ENCODE measurements around the gene WWOX.

The WWOX gene

DNA sequence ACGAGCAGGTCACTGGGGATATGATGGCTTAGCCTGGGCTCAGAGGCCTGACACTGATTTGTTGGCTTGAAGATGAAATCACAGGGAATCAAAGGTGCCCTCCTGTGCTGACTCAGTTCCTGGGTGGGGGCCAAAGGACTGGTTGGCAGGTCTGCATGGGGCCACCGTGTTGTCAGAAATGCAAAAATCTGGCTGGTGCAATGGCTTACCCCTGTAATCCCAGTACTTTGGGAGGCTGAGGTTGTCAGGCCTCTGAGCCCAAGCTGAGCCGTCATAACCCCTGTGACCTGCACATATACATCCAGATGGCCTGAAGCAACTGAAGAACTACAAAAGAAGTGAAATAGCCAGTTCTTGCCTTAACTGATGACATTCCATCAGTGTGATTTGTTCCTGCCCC lies 314.2 kb downstream of the WWOX start:
- no peak for DNase-seq (ENCODE audit: low read depth, low spot score)
- TF ChIP-seq SUZ12 (IDR thresholded peaks at IDR 0.05; ENCODE audit: extremely low read depth, insufficient read depth, insufficient read length) (no peak), ZNF274 (IDR thresholded peaks at IDR 0.05; ENCODE audit: low read depth, low read length) (no peak), YY1 (IDR thresholded peaks at IDR 0.05; ENCODE audit: insufficient read depth, insufficient read length) (no peak)
- no peak overlapping the region for H3K4me3 ChIP-seq (ENCODE audit: insufficient read length, low read depth)

DNA sequence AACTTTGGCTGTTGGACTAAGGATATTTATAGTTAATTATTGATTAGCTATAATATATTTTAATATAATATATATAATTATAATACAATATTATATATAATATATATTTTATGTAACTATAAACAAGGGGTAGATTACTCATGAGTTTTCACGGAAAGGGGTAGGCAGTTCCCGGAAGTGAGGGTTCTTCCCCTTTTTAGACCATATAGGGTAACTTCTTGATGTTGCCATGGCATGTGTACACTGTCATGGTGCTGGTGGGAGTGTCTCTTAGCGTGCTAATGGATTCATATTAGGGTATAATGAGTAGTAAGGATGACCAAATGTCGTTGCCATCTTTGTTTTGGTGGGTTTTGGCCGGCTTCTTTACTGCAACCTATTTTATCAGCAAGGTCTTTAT lies 315.6 kb downstream of the WWOX start:
- no peak for DNase-seq (ENCODE audit: low read depth, low spot score)
- TF ChIP-seq YY1 (IDR thresholded peaks at IDR 0.05; ENCODE audit: insufficient read depth, insufficient read length) (no peak), SUZ12 (IDR thresholded peaks at IDR 0.05; ENCODE audit: extremely low read depth, insufficient read depth, insufficient read length) (no peak), ZNF274 (IDR thresholded peaks at IDR 0.05; ENCODE audit: low read depth, low read length) (no peak)
- Histone ChIP-seq H3K9ac (ENCODE audit: insufficient read length, low read depth) (no peak overlapping the region), H3K9me3 (ENCODE audit: insufficient read depth, low read length) (peaks cover 28% of the 10 kb centered on the region; the same call in 1 of the 2 replicates), H3K4me3 (ENCODE audit: insufficient read length, low read depth) (no peak overlapping the region), H3K36me3 (ENCODE audit: insufficient read depth, insufficient read length, low read length) (no peaks in the 10 kb centered on the region), H3K4me1 (ENCODE audit: insufficient read depth, insufficient read length) (no peaks in the 10 kb centered on the region), H3K27me3 (ENCODE audit: insufficient read depth, insufficient read length) (no peaks in the 10 kb centered on the region)

More for the DNA sequence above, 314.2 kb downstream of the WWOX start:
- Histone ChIP-seq H3K36me3 (ENCODE audit: insufficient read depth, insufficient read length, low read length) (no peaks in the 10 kb centered on the region), H3K9ac (ENCODE audit: insufficient read length, low read depth) (no peak overlapping the region), H3K4me1 (ENCODE audit: insufficient read depth, insufficient read length) (no peaks in the 10 kb centered on the region), H3K27me3 (ENCODE audit: insufficient read depth, insufficient read length) (no peaks in the 10 kb centered on the region), H3K9me3 (ENCODE audit: insufficient read depth, low read length) (peaks cover 35% of the 10 kb centered on the region; the same call in 1 of the 2 replicates)

GRCh38 chr16:78415669-78416068 lies 316.2 kb downstream of the WWOX start:
- Histone ChIP-seq H3K4me1 (ENCODE audit: insufficient read depth, insufficient read length) (no peaks in the 10 kb centered on the region), H3K9ac (ENCODE audit: insufficient read length, low read depth) (no peak overlapping the region), H3K27me3 (ENCODE audit: insufficient read depth, insufficient read length) (no peaks in the 10 kb centered on the region), H3K36me3 (ENCODE audit: insufficient read depth, insufficient read length, low read length) (no peaks in the 10 kb centered on the region), H3K4me3 (ENCODE audit: insufficient read length, low read depth) (no peak overlapping the region), H3K9me3 (ENCODE audit: insufficient read depth, low read length) (peaks cover 21% of the 10 kb centered on the region; the same call in 1 of the 2 replicates)
- DNase-seq (ENCODE audit: low read depth, low spot score) = peak; percentile 8
- TF ChIP-seq YY1 (IDR thresholded peaks at IDR 0.05; ENCODE audit: insufficient read depth, insufficient read length) = no peak
- TF ChIP-seq SUZ12 (IDR thresholded peaks at IDR 0.05; ENCODE audit: extremely low read depth, insufficient read depth, insufficient read length) = no peak
- no peak for TF ChIP-seq ZNF274 (IDR thresholded peaks at IDR 0.05; ENCODE audit: low read depth, low read length)

GRCh38 chr16:78416400-78416799 lies 316.9 kb downstream of the WWOX start:
- no peaks in the 10 kb centered on the region for H3K4me1 ChIP-seq (ENCODE audit: insufficient read depth, insufficient read length)
- no peak for DNase-seq (ENCODE audit: low read depth, low spot score)
- TF ChIP-seq SUZ12 (IDR thresholded peaks at IDR 0.05; ENCODE audit: extremely low read depth, insufficient read depth, insufficient read length) (no peak), ZNF274 (IDR thresholded peaks at IDR 0.05; ENCODE audit: low read depth, low read length) (no peak), YY1 (IDR thresholded peaks at IDR 0.05; ENCODE audit: insufficient read depth, insufficient read length) (no peak)
- no peak overlapping the region for H3K4me3 ChIP-seq (ENCODE audit: insufficient read length, low read depth)
- no peak overlapping the region for H3K9ac ChIP-seq (ENCODE audit: insufficient read length, low read depth)
- no peaks in the 10 kb centered on the region for H3K27me3 ChIP-seq (ENCODE audit: insufficient read depth, insufficient read length)
- peaks cover 20% of the 10 kb centered on the region; the same call in 1 of the 2 replicates for H3K9me3 ChIP-seq (ENCODE audit: insufficient read depth, low read length)
- H3K36me3 ChIP-seq (ENCODE audit: insufficient read depth, insufficient read length, low read length) = no peaks in the 10 kb centered on the region

DNA sequence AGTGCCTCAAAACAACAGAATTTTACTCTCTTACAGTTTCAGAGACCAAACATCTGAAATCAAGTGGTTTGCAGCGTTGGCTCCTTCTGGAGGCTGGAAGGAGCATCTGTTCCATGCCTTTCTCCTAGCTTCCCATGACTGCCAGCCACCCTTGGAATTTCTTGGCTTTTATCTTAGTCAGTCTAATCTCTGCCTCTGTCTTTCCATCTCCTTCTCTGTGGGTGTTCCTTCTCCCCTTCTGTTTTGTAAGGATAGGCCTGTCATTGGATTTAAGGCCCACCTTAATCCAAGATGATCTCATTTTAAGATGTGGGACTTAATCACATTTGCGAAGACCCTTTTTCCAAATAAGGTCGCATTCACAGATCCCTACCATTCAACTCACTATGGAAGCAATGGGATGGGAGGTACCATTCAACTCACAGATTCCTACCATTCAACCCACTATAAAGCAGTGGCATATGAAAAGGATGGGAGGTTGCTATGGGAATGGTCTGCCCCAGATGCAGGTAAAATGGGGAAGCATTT lies 321.8 kb downstream of the WWOX start:
- Histone ChIP-seq H3K9ac (ENCODE audit: insufficient read length, low read depth) (no peak overlapping the region), H3K36me3 (ENCODE audit: insufficient read depth, insufficient read length, low read length) (no peaks in the 10 kb centered on the region), H3K27me3 (ENCODE audit: insufficient read depth, insufficient read length) (no peaks in the 10 kb centered on the region), H3K4me1 (ENCODE audit: insufficient read depth, insufficient read length) (no peaks in the 10 kb centered on the region), H3K9me3 (ENCODE audit: insufficient read depth, low read length) (no peaks in the 10 kb centered on the region), H3K4me3 (ENCODE audit: insufficient read length, low read depth) (no peak overlapping the region)
- peak; percentile 70 for DNase-seq (ENCODE audit: low read depth, low spot score)
- TF ChIP-seq SUZ12 (IDR thresholded peaks at IDR 0.05; ENCODE audit: extremely low read depth, insufficient read depth, insufficient read length) = no peak
- TF ChIP-seq ZNF274 (IDR thresholded peaks at IDR 0.05; ENCODE audit: low read depth, low read length) = no peak
- no peak for TF ChIP-seq YY1 (IDR thresholded peaks at IDR 0.05; ENCODE audit: insufficient read depth, insufficient read length)

DNA sequence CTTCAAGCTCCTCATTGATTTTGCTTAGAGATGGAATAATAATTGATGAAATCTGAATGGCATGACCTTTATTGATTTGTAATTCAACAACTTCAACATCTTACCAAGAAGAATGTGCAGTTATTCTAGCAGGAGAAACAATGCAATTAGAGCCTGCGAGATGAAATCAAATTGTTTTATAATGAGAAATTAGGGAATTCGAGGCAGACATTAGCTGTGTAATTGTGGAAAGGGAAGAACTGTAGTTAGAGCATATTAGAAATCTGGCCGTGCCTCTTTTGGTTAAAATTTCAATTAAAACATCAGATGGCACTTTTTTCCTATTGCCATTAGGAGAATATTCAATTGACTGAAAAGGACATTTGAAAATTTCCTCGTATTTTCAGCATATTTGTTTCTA lies 325.8 kb downstream of the WWOX start:
- no peaks in the 10 kb centered on the region for H3K9me3 ChIP-seq (ENCODE audit: insufficient read depth, low read length)
- H3K4me3 ChIP-seq (ENCODE audit: insufficient read length, low read depth) = no peak overlapping the region
- H3K36me3 ChIP-seq (ENCODE audit: insufficient read depth, insufficient read length, low read length) = no peaks in the 10 kb centered on the region
- no peaks in the 10 kb centered on the region for H3K27me3 ChIP-seq (ENCODE audit: insufficient read depth, insufficient read length)
- no peaks in the 10 kb centered on the region for H3K4me1 ChIP-seq (ENCODE audit: insufficient read depth, insufficient read length)
- H3K9ac ChIP-seq (ENCODE audit: insufficient read length, low read depth) = no peak overlapping the region
- no peak for TF ChIP-seq ZNF274 (IDR thresholded peaks at IDR 0.05; ENCODE audit: low read depth, low read length)
- TF ChIP-seq YY1 (IDR thresholded peaks at IDR 0.05; ENCODE audit: insufficient read depth, insufficient read length) = no peak
- TF ChIP-seq SUZ12 (IDR thresholded peaks at IDR 0.05; ENCODE audit: extremely low read depth, insufficient read depth, insufficient read length) = no peak
- DNase-seq (ENCODE audit: low read depth, low spot score) = no peak

DNA sequence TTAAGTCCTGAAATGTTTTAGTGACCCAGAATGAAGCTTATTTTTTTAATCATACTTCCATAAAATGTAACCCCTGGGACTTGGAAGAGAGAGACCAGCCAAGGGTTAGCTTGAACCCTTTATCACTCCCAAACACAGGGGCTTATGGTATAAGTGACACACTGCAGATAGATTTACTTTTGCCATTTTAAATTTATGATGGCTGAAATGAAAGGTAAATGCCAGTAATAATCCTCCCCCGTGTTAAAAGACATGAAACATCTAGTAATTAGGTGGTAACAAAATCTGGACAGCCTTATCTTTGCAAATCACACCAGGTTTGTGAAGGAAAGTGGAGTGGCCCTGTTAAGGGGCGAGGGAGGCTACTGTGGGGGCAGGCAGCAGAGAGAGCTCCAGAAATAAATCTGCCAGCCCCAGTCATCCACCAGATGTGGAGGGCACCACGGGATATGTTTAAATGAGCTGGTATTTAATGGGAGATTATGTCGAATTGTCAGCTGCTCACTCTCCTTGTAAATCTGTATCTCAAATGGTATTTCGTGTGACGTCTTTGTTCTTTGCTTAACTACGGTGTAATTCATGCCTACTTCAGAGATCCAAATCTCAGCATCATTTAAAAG lies 326.5 kb downstream of the WWOX start:
- no peak for TF ChIP-seq SUZ12 (IDR thresholded peaks at IDR 0.05; ENCODE audit: extremely low read depth, insufficient read depth, insufficient read length)
- no peak for TF ChIP-seq ZNF274 (IDR thresholded peaks at IDR 0.05; ENCODE audit: low read depth, low read length)
- no peak overlapping the region for H3K9ac ChIP-seq (ENCODE audit: insufficient read length, low read depth)
- H3K36me3 ChIP-seq (ENCODE audit: insufficient read depth, insufficient read length, low read length) = no peaks in the 10 kb centered on the region
- no peaks in the 10 kb centered on the region for H3K9me3 ChIP-seq (ENCODE audit: insufficient read depth, low read length)
- DNase-seq (ENCODE audit: low read depth, low spot score) = no peak
- H3K4me1 ChIP-seq (ENCODE audit: insufficient read depth, insufficient read length) = no peaks in the 10 kb centered on the region
- H3K4me3 ChIP-seq (ENCODE audit: insufficient read length, low read depth) = no peak overlapping the region
- no peaks in the 10 kb centered on the region for H3K27me3 ChIP-seq (ENCODE audit: insufficient read depth, insufficient read length)

Data from NT2/D1 (cell line).